HepG2 (cell line): ENCODE data around the gene HSCB. TPM values are rescaled to one million over a fixed set of nuclear protein-coding genes. Genes with fewer than 3 reads are reported as not detected.
A peak's percentile ranks its signal among the peaks of the same experiment; 100 is the strongest.

Experiments used
- ATF3 ChIP-seq: sonication (generic); formaldehyde crosslinking; IDR thresholded peaks from 2 replicates; pipeline ENCODE4 v1.4.0; 2020; ENCODE audit warnings: missing genetic modification reagents
- ATF7-NPFF ChIP-seq: sonication (generic); formaldehyde crosslinking; IDR thresholded peaks from 2 replicates; pipeline ENCODE4 v1.8.1; 2023; ENCODE audit warnings: mild to moderate bottlenecking, low read depth, missing genetic modification reagents, moderate library complexity
- CHD4 ChIP-seq: fragments of 200-600 bp; sonication (generic); IDR thresholded peaks from 2 replicates; pipeline ENCODE4 v1.7.0; 2017; ENCODE audit warnings: mild to moderate bottlenecking, low read length, borderline replicate concordance
- FOXJ3 ChIP-seq: sonication (generic); formaldehyde crosslinking; IDR thresholded peaks from 2 replicates; pipeline ENCODE4 v1.4.0; 2020; ENCODE audit warnings: missing genetic modification reagents, mild to moderate bottlenecking, borderline replicate concordance
- HDAC6 ChIP-seq: fragments of 200-600 bp; sonication (generic); IDR thresholded peaks from 2 replicates; pipeline ENCODE4 v1.7.0; 2017; ENCODE audit warnings: mild to moderate bottlenecking, antibody characterized with exemption, low read length, low read depth
- HMGXB4 ChIP-seq, 2 experiments: sonication (generic) in 1 of 2; formaldehyde crosslinking in 1 of 2; IDR thresholded peaks; 2 replicates each; pipeline versions ENCODE4 v1.4.0 to v1.6.1; 2018 to 2020; ENCODE audit warnings: missing genetic modification reagents in 2 of 2, borderline replicate concordance in 1 of 2, low read depth in 1 of 2, mild to moderate bottlenecking in 1 of 2, missing biosample characterization in 1 of 2
- MAZ ChIP-seq, 2 experiments: sonication (generic) in 1 of 2; formaldehyde crosslinking in 1 of 2; IDR thresholded peaks; 2 replicates each; pipeline versions ENCODE4 v1.5.0 to v1.6.1; 2012 to 2020; ENCODE audit warnings: low read depth in 2 of 2, mild to moderate bottlenecking in 2 of 2, borderline replicate concordance in 1 of 2, improper control_type of control experiment in 1 of 2, low read length in 1 of 2, missing genetic modification reagents in 1 of 2, moderate library complexity in 1 of 2
- MED8 ChIP-seq: sonication (generic); formaldehyde crosslinking; IDR thresholded peaks from 2 replicates; pipeline ENCODE4 v1.8.1; 2023; ENCODE audit warnings: mild to moderate bottlenecking, missing genetic modification reagents; ENCODE audit not compliant: insufficient replicate concordance
- NR2F2 ChIP-seq: IDR thresholded peaks from 2 replicates; pipeline ENCODE4 v1.6.1; 2012; ENCODE audit warnings: low read depth, inconsistent platforms, borderline replicate concordance
- POLR2AphosphoS2 ChIP-seq: IDR thresholded peaks from 2 replicates; pipeline ENCODE4 v1.6.1; 2011; ENCODE audit warnings: low read depth, low read length, improper control_type of control experiment
- PTBP1 ChIP-seq: fragments of 200-400 bp; formaldehyde crosslinking; IDR thresholded peaks from 2 replicates; pipeline ENCODE4 v1.6.1; 2018; ENCODE audit warnings: low read length, low read depth; ENCODE audit not compliant: poor library complexity, severe bottlenecking
- SNAPC5 ChIP-seq: sonication (generic); formaldehyde crosslinking; IDR thresholded peaks from 2 replicates; pipeline ENCODE4 v1.8.1; 2023; ENCODE audit warnings: mild to moderate bottlenecking, missing genetic modification reagents, borderline replicate concordance
- SOX6 ChIP-seq, 2 experiments: fragments of 450-650 bp in 1 of 2; sonication (generic) in 1 of 2; formaldehyde crosslinking in 1 of 2; IDR thresholded peaks; 2 replicates each; pipeline versions ENCODE4 v1.4.0 to v1.6.1; 2017 to 2020; ENCODE audit warnings: antibody characterized with exemption in 1 of 2, mild to moderate bottlenecking in 1 of 2, missing genetic modification reagents in 1 of 2
- SP5 ChIP-seq: IDR thresholded peaks from 2 replicates; pipeline ENCODE4 v1.6.1; 2016; ENCODE audit warnings: low read depth, borderline replicate concordance
- TCF7 ChIP-seq: sonication (generic); IDR thresholded peaks from 2 replicates; pipeline ENCODE4 v1.6.1; 2016; ENCODE audit warnings: antibody characterized with exemption, low read depth
- ZBTB10 ChIP-seq: sonication (generic); formaldehyde crosslinking; IDR thresholded peaks from 2 replicates; pipeline ENCODE4 v1.4.0; 2020; ENCODE audit warnings: missing genetic modification reagents, borderline replicate concordance
- ZBTB20 ChIP-seq: sonication (generic); formaldehyde crosslinking; IDR thresholded peaks from 2 replicates; pipeline ENCODE4 v1.8.1; 2023; ENCODE audit warnings: missing genetic modification reagents, low read depth, mild to moderate bottlenecking, borderline replicate concordance
- ZNF460 ChIP-seq: sonication (generic); formaldehyde crosslinking; IDR thresholded peaks from 2 replicates; pipeline ENCODE4 v1.5.1; 2020; ENCODE audit warnings: missing genetic modification reagents, mild to moderate bottlenecking, borderline replicate concordance
- ZNF552 ChIP-seq: sonication (generic); formaldehyde crosslinking; IDR thresholded peaks from 2 replicates; pipeline ENCODE4 v1.9.0; 2022; ENCODE audit warnings: missing genetic modification reagents, mild to moderate bottlenecking, borderline replicate concordance
- ZNF670 ChIP-seq: sonication (generic); formaldehyde crosslinking; IDR thresholded peaks from 2 replicates; pipeline ENCODE4 v1.8.0; 2022; ENCODE audit warnings: mild to moderate bottlenecking, missing genetic modification reagents, borderline replicate concordance
- ZNF792 ChIP-seq: IDR thresholded peaks from 2 replicates; pipeline ENCODE4 v1.6.1; 2016
- ZSCAN31 ChIP-seq: sonication (generic); formaldehyde crosslinking; IDR thresholded peaks from 2 replicates; pipeline ENCODE4 v1.5.0; 2020; ENCODE audit warnings: low read depth, mild to moderate bottlenecking, missing genetic modification reagents
- polyA plus RNA-seq, 8 experiments: library from polyadenylated mRNA; depleted of rRNA in 3 of 8; stranded (reverse) in 7 of 8; unstranded in 1 of 8; fragments of >200 nt; fragmentation: Illumina TruSeq in 4 of 8; extraction: Trizol in 4 of 8; gene quantifications; 2 replicates each; pipeline versions ENCODE4 v1.2.1 to v1.2.3, GENCODE V29; 2011 to 2016; ENCODE audit warnings: low read depth in 4 of 8, missing spikeins in 1 of 8, mixed read lengths in 1 of 8; ENCODE audit not compliant: insufficient read depth in 1 of 8
- total RNA-seq, 5 experiments: library from RNA; depleted of rRNA; stranded (reverse); fragments of >200 nt; fragmentation: Illumina TruSeq; extraction: Trizol; gene quantifications; 2 replicates each; pipeline ENCODE4 v1.2.3, GENCODE V29; 2016; ENCODE audit warnings: low read depth in 1 of 5

Gene HSCB
- total and polyA plus RNA-seq, 2 of the 13 experiments (the other 11 are each of a cell fraction or from before 2014, with no cell fraction given), result 15.4 to 20.9 TPM

- TF ChIP-seq SOX6 (IDR thresholded peaks at IDR 0.05) (no peak), SOX6 (CRISPR knock-in tag; IDR thresholded peaks at IDR 0.05) (peak; percentile 61; the same call in 1 of the 2 replicates), ZBTB20 (CRISPR knock-in tag) (no peak), ATF7-NPFF (CRISPR knock-in tag) (peak; percentile 34; the same call in 1 of the 2 replicates), TCF7 (peak; percentile 28), ATF3 (CRISPR knock-in tag) (no peak), ZSCAN31 (CRISPR knock-in tag) (0 out of 2 replicates have a peak, but pooled peaks have one; percentile 33), FOXJ3 (CRISPR knock-in tag) (peak; percentile 5; the same call in 1 of the 2 replicates), HDAC6 (no peak), POLR2AphosphoS2 (no peak), ZBTB10 (CRISPR knock-in tag) (0 out of 2 replicates have a peak, but pooled peaks have one; percentile 53), MED8 (CRISPR knock-in tag) (peak; percentile 82), HMGXB4 (CRISPR knock-in tag; IDR thresholded peaks at IDR 0.05; ENCODE audit: borderline replicate concordance in 1 of 2, low read depth in 1 of 2) (peak in 1 of 2 experiments; percentile 48; a peak in 1 of 4 replicates), MAZ (IDR thresholded peaks at IDR 0.05; ENCODE audit: borderline replicate concordance, low read depth, low read length) (peak; percentile 31; the same call in 1 of the 2 replicates), MAZ (CRISPR knock-in tag; IDR thresholded peaks at IDR 0.05; ENCODE audit: low read depth) (0 out of 2 replicates have a peak, but pooled peaks have one; percentile 22), SNAPC5 (0 out of 2 replicates have a peak, but pooled peaks have one; percentile 62), PTBP1 (no peak), ZNF460 (no peak; the same call in 1 of the 2 replicates), ZNF670 (CRISPR knock-in tag) (no peak), ZNF792 (CRISPR knock-in tag) (peak; percentile 83), CHD4 (no peak), SP5 (peak; percentile 40; the same call in 1 of the 2 replicates), NR2F2 (0 out of 2 replicates have a peak, but pooled peaks have one; percentile 50), ZNF552 (CRISPR knock-in tag) (no peak)
Observed at GRCh38 chr22:28801845-28802594, 60.2 kb downstream of the HSCB start (continued).
